Calu3 (cell line): Measurements from ENCODE around the gene FAM13A. TPM values are rescaled to one million over a fixed set of nuclear protein-coding genes. Genes with fewer than 3 reads are reported as not detected.

ENCODE experiments used
- BruUV-seq: library from RNA; stranded (reverse); fragments of 400-500 nt; replicated peaks from 2 replicates; lab custom pipeline; 2021; lab: Mats Ljungman, UMichigan
- CTCF ChIA-PET: fragments of 300-600 bp; sonication (Branson Sonifier 250); formaldehyde crosslinking; loops from one replicate; lab custom pipeline; 2022; ENCODE audit warnings: antibody characterized with exemption; lab: Charles Lee
- DNase-seq: peaks from one replicate; pipeline ENCODE4 v3.0.0; 2022
- H3K27ac Mint-ChIP-seq: one replicate; pipeline ENCODE4 v1.8.0; 2022; ENCODE audit warnings: mixed read lengths; ENCODE audit not compliant: unreplicated experiment
- H3K27me3 Mint-ChIP-seq: one replicate; pipeline ENCODE4 v1.8.0; 2022; ENCODE audit warnings: mixed read lengths; ENCODE audit not compliant: unreplicated experiment
- H3K36me3 Mint-ChIP-seq: one replicate; pipeline ENCODE4 v1.8.0; 2022; ENCODE audit warnings: mild to moderate bottlenecking, moderate library complexity, mixed read lengths; ENCODE audit not compliant: insufficient read depth, unreplicated experiment
- H3K4me1 Mint-ChIP-seq: one replicate; pipeline ENCODE4 v1.8.0; 2022; ENCODE audit warnings: mild to moderate bottlenecking, low read depth, mixed read lengths; ENCODE audit not compliant: unreplicated experiment
- H3K4me3 Mint-ChIP-seq: one replicate; pipeline ENCODE4 v1.8.0; 2022; ENCODE audit warnings: mild to moderate bottlenecking, low read depth, moderate library complexity, mixed read lengths; ENCODE audit not compliant: unreplicated experiment
- H3K9me3 Mint-ChIP-seq: one replicate; pipeline ENCODE4 v1.8.0; 2022; ENCODE audit warnings: low read depth, mixed read lengths; ENCODE audit not compliant: unreplicated experiment
- intact Hi-C: fragments of 100-400 bp; cut with micrococcal nuclease; formaldehyde crosslinking; loops from one replicate; pipeline ENCODE4 v1.10.0; 2022; ENCODE audit not compliant: unreplicated experiment
- total RNA-seq: library from RNA; stranded (reverse); gene quantifications from 2 replicates; pipeline ENCODE4 v1.2.3, GENCODE V29; 2022
- TF ChIP-seq, protein P1 (sequence below): fragments of 200-600 bp; IDR thresholded peaks from one replicate; pipeline ENCODE4 v1.8.0; 2022; ENCODE audit warnings: antibody characterized with exemption; ENCODE audit not compliant: unreplicated experiment

The FAM13A gene
- total RNA-seq, 1 experiment from 2014 or later, result 13.5 TPM

- BruUV-seq, result no TSS peak
- Mint-ChIP-seq H3K9me3 (no peaks in the 10 kb centered on the region), H3K27ac (no peak overlapping the region), H3K4me3 (no peak overlapping the region), H3K27me3 (no peaks in the 10 kb centered on the region), H3K36me3 (peaks cover under 1% of the 10 kb centered on the region), H3K4me1 (peaks cover 46% of the 10 kb centered on the region)
- intact Hi-C loops, result no loop called here
- CTCF ChIA-PET, result interaction anchor here (1.5 to 2.0 kb wide), 2 partner anchors 17 to 38 kb away, joined by 4 to 9 read pairs; no protein-coding TSS in a partner anchor
- DNase-seq, result no peak
- TF ChIP-seq, protein P1, sequence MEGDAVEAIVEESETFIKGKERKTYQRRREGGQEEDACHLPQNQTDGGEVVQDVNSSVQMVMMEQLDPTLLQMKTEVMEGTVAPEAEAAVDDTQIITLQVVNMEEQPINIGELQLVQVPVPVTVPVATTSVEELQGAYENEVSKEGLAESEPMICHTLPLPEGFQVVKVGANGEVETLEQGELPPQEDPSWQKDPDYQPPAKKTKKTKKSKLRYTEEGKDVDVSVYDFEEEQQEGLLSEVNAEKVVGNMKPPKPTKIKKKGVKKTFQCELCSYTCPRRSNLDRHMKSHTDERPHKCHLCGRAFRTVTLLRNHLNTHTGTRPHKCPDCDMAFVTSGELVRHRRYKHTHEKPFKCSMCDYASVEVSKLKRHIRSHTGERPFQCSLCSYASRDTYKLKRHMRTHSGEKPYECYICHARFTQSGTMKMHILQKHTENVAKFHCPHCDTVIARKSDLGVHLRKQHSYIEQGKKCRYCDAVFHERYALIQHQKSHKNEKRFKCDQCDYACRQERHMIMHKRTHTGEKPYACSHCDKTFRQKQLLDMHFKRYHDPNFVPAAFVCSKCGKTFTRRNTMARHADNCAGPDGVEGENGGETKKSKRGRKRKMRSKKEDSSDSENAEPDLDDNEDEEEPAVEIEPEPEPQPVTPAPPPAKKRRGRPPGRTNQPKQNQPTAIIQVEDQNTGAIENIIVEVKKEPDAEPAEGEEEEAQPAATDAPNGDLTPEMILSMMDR, result no peak
Measured at GRCh38 chr4:88753658-88754571, 303.1 kb downstream of the FAM13A start.

- DNase-seq, result no peak
- Mint-ChIP-seq H3K27me3 (no peaks in the 10 kb centered on the region), H3K4me1 (peaks cover 34% of the 10 kb centered on the region), H3K36me3 (peaks cover 6% of the 10 kb centered on the region), H3K27ac (no peak overlapping the region), H3K4me3 (no peak overlapping the region), H3K9me3 (no peaks in the 10 kb centered on the region)
- TF ChIP-seq, protein P1, result no peak
- no TSS peak for BruUV-seq
- intact Hi-C loops, result no loop called here
- CTCF ChIA-PET, result no interaction called here
Measured at GRCh38 chr4:88752754-88753153, 304.2 kb downstream of the FAM13A start.

- intact Hi-C loops, result no loop called here
- no peaks in the 10 kb centered on the region for H3K27me3 Mint-ChIP-seq
- TF ChIP-seq, protein P1, result no peak
- H3K9me3 Mint-ChIP-seq, result no peaks in the 10 kb centered on the region
- H3K27ac Mint-ChIP-seq, result no peak overlapping the region
- H3K36me3 Mint-ChIP-seq, result peaks cover 6% of the 10 kb centered on the region
- DNase-seq, result no peak
- no peak overlapping the region for H3K4me3 Mint-ChIP-seq
- CTCF ChIA-PET, result no interaction called here
- peaks cover 34% of the 10 kb centered on the region for H3K4me1 Mint-ChIP-seq
- no TSS peak for BruUV-seq
Measured at GRCh38 chr4:88752076-88752463, 304.9 kb downstream of the FAM13A start.

DNA sequence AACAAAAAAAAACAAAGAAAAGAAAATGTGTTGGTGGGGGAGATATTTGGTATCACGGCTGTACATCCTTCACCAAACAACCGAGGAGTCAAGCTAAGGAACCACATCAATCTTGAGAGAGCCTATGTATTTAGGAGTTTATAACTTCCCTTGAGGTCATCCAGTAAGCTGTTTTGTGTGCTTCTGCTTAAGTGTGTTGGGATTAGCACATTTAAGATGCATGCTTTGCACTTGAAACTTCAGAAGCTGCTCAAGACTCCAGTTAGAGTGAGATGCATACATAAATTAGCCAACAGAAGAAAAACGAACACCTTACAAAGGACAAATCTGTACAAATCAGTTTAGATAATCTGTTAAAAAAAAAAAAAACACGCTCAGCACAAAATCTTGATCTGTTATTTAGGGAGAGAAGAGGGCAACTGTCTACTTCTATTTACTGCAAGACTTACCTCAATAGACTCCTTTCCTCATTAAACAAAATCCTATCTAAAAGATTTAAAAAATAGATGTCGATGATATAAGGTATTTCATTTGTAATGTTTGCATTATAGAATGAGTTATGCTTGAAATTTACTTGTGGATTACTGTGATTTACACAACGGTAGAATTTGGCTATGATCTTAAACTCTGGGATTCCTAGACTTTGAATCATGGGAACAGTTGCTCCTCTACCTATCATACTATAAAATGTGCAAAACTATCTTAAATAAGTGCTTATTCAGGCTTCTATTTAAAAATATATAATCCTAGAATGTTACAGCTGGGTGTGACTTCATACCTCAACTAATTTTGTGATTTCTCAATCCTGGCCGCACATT lies 305.5 kb downstream of the FAM13A start:
- Mint-ChIP-seq H3K9me3 (no peaks in the 10 kb centered on the region), H3K4me1 (peaks cover 34% of the 10 kb centered on the region), H3K27me3 (no peaks in the 10 kb centered on the region), H3K4me3 (no peak overlapping the region), H3K27ac (no peak overlapping the region), H3K36me3 (peaks cover 6% of the 10 kb centered on the region)
- no TSS peak for BruUV-seq
- TF ChIP-seq, protein P1, result no peak
- DNase-seq, result no peak
- CTCF ChIA-PET, result no interaction called here
- intact Hi-C loops, result no loop called here
